GM10248 (cell line): ENCODE measurements around the gene SCN5A.
A peak's percentile ranks its signal among the peaks of the same experiment; 100 is the strongest.

Experiments used
- CTCF ChIA-PET: fragments of 300-600 bp; sonication (Branson Sonifier 250); formaldehyde crosslinking; extraction: SDS; loops from one replicate; lab custom pipeline; 2021; ENCODE audit warnings: antibody characterized with exemption; lab: Yijun Ruan, JAX
- POLR2A ChIA-PET: fragments of 350-650 bp; sonication (Branson Sonifier 250); formaldehyde crosslinking; extraction: SDS; loops from one replicate; lab custom pipeline; 2020; ENCODE audit warnings: antibody characterized with exemption; lab: Yijun Ruan, JAX
- DNase-seq: peaks from one replicate; pipeline ENCODE4 v3.0.0; 2012; ENCODE audit errors: extremely low spot score
- CTCF ChIP-seq: IDR thresholded peaks from 2 replicates; pipeline ENCODE4 v1.5.1; 2012; ENCODE audit warnings: mild to moderate bottlenecking, low read depth; ENCODE audit errors: extremely low read depth, missing control alignments, control extremely low read depth

The SCN5A gene

GRCh38 chr3:38649500-38650247 lies at the start of gene SCN5A:
Gene SCN5A, minus strand, starts transcription at chr3:38649687. Its CDS starts 16,380 bp downstream, at chr3:38633307.
- ChIA-PET POLR2A (no interaction called here), CTCF (interaction anchor here (2.7 kb wide), 1 partner anchor 18 kb away, joined by 9 read pairs; no protein-coding TSS in a partner anchor)
- peak; percentile 81 for DNase-seq
- TF ChIP-seq CTCF = no peak

- POLR2A ChIA-PET = no interaction called here
- no peak for DNase-seq
- CTCF ChIA-PET = no interaction called here
- TF ChIP-seq CTCF = no peak
Observed at GRCh38 chr3:38698760-38699159, 49.3 kb upstream of the SCN5A start.

- no peak for TF ChIP-seq CTCF
- no peak for DNase-seq
- ChIA-PET POLR2A (no interaction called here), CTCF (no interaction called here)
Observed at GRCh38 chr3:38698061-38698460, 48.6 kb upstream of the SCN5A start.

GRCh38 chr3:38696034-38696433 lies 46.5 kb upstream of the SCN5A start:
- DNase-seq = no peak
- POLR2A ChIA-PET = no interaction called here
- CTCF ChIA-PET = interaction anchor here (1.4 kb wide), 1 partner anchor 8 kb away, joined by 3 read pairs; no protein-coding TSS in a partner anchor
- TF ChIP-seq CTCF = no peak

DNA sequence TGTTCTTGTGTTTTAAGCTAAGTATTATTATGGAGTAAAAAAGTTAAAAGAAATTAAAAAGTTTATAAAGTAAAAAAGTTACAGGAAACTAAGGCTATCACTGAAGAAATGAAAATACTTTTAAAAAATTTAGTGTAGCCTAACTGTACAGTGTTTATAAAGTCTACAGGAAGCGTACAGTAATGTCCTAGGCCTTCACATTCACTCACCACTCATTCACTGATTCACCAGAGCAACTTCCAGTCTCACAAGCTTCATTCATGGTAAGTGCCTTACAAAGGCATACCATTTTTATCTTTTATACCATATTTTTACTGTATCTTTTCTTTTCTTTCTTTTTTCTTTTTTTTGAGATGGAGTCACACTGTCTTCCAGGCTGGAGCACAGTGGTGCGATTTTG lies 40.7 kb upstream of the SCN5A start:
- ChIA-PET CTCF (interaction anchor here (1.5 kb wide), 1 partner anchor 13 kb away, joined by 6 read pairs; no protein-coding TSS in a partner anchor), POLR2A (no interaction called here)
- TF ChIP-seq CTCF = no peak
- DNase-seq = no peak

DNA sequence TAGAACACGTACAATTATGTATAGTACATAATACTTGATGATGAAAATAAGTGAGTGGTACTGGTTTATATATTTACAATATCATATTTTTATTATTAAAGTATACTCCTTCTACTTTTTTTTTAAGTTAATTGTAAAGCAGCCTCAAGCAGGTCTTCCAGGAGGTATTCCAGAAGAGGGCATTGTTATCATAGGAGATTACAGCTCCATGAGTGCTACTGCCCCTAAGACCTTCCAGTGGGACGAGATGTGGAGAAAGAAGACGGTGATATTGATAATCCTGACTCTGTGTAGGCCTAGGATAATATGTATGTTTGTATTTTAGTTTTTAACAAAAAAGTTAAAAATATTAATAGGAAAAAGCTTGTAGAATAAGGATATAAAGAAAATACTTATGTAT lies 40.3 kb upstream of the SCN5A start:
- TF ChIP-seq CTCF = no peak
- ChIA-PET POLR2A (no interaction called here), CTCF (interaction anchor here (1.5 kb wide), 1 partner anchor 14 kb away, joined by 6 read pairs; no protein-coding TSS in a partner anchor)
- DNase-seq = no peak
